Nephron progenitor cell (in vitro differentiated cells): ENCODE results near the gene TRAFD1.

Experiments
- DNase-seq: peaks from one replicate; pipeline ENCODE4 v3.0.0; 2021
- H3K27ac Mint-ChIP-seq: 2 replicates; pipeline ENCODE4 v1.8.0; 2021; ENCODE audit warnings: mild to moderate bottlenecking, moderate library complexity, mixed read lengths
- H3K27me3 Mint-ChIP-seq: 2 replicates; pipeline ENCODE4 v1.8.0; 2021; ENCODE audit warnings: mild to moderate bottlenecking, low read depth, mixed read lengths; ENCODE audit not compliant: poor library complexity
- H3K36me3 Mint-ChIP-seq: 2 replicates; pipeline ENCODE4 v1.8.0; 2021; ENCODE audit warnings: low read depth, mixed read lengths
- H3K4me1 Mint-ChIP-seq: 2 replicates; pipeline ENCODE4 v1.8.0; 2021; ENCODE audit warnings: mixed read lengths
- H3K4me3 Mint-ChIP-seq: 2 replicates; pipeline ENCODE4 v1.8.0; 2021; ENCODE audit warnings: mild to moderate bottlenecking, moderate library complexity, mixed read lengths
- H3K9me3 Mint-ChIP-seq: 2 replicates; pipeline ENCODE4 v1.8.0; 2021; ENCODE audit warnings: mild to moderate bottlenecking, moderate library complexity, mixed read lengths
- TF ChIP-seq, protein P1 (sequence below): fragments of 200-600 bp; sonication (generic); IDR thresholded peaks from 2 replicates; pipeline ENCODE4 v1.5.0; 2021; ENCODE audit warnings: antibody characterized with exemption

The TRAFD1 gene

DNA sequence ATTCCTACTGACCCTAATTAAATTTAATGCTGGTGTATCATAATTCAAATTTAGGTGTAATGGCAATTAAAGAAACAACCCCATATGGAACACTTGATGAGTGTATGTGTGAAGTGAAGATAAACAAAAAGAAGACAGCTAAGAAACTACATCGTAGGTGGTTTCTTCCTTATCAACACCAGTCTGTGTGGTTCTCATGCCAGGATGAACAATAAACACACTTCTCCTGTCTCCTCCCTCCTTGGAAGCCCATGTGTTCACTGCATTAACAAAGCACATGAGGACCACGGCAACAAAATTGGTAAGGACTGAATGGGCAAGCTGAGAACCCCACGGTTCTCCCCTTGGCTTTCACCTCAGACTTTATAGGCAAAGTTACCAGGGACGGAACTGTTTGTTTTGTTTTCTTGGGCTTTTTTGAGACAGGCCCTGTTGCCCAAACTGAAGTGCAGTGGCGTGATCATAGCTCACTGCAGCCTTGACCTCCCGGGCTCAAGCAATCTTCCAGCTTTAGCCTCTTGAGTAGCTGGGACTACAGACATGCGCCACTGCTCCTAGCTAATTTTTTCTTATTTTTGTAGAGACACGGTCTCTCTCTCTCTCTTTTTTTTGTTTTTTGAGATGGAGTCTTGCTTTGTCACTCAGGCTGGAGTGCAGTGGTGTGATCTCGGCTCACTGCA, 71.0 kb downstream of the TRAFD1 start:
- H3K36me3 Mint-ChIP-seq, result peaks cover 75% of the 10 kb centered on the region

DNA sequence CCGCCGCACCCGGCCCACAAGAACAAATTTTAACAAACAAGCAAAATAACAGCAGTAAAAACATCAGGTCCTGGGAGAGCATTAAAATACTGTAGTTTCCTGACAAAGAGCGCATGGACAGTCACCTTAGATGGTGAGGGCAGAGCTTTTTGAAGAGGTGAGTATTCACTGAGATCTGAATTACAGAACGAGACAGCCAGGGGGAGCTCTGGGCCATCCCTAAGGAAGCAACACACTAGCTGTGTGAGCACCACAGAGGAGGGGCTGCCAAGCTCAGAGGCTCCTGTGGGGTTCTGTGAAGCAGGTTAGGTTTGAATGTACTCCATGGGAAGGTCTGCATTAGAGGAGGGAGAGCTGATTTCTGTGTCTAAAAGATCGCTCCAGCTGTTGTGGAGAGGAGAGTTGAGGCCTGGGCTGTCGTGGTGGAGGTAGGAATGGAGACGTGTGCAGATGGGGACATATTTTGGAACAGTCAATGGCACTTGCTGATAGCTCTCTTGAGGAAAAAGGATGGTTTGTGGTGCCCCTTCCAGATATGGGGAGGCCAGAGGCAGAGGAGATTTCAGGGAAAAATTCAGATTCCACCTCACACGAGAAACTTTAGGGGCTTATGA, 72.9 kb downstream of the TRAFD1 start:
- no peaks in the 10 kb centered on the region for H3K27me3 Mint-ChIP-seq
- TF ChIP-seq, protein P1, sequence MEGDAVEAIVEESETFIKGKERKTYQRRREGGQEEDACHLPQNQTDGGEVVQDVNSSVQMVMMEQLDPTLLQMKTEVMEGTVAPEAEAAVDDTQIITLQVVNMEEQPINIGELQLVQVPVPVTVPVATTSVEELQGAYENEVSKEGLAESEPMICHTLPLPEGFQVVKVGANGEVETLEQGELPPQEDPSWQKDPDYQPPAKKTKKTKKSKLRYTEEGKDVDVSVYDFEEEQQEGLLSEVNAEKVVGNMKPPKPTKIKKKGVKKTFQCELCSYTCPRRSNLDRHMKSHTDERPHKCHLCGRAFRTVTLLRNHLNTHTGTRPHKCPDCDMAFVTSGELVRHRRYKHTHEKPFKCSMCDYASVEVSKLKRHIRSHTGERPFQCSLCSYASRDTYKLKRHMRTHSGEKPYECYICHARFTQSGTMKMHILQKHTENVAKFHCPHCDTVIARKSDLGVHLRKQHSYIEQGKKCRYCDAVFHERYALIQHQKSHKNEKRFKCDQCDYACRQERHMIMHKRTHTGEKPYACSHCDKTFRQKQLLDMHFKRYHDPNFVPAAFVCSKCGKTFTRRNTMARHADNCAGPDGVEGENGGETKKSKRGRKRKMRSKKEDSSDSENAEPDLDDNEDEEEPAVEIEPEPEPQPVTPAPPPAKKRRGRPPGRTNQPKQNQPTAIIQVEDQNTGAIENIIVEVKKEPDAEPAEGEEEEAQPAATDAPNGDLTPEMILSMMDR, result peak; percentile 59
- H3K27ac Mint-ChIP-seq, result no peak overlapping the region
- H3K4me1 Mint-ChIP-seq, result no peaks in the 10 kb centered on the region
- no peaks in the 10 kb centered on the region for H3K9me3 Mint-ChIP-seq
- peaks cover 71% of the 10 kb centered on the region for H3K36me3 Mint-ChIP-seq
- peak; percentile 60 for DNase-seq
- H3K4me3 Mint-ChIP-seq, result no peak overlapping the region

More for the DNA sequence above, 71.0 kb downstream of the TRAFD1 start:
- H3K27ac Mint-ChIP-seq, result no peak overlapping the region
- TF ChIP-seq, protein P1, result no peak
- no peak overlapping the region for H3K4me3 Mint-ChIP-seq
- H3K9me3 Mint-ChIP-seq, result no peaks in the 10 kb centered on the region
- no peak for DNase-seq
- no peaks in the 10 kb centered on the region for H3K4me1 Mint-ChIP-seq
- no peaks in the 10 kb centered on the region for H3K27me3 Mint-ChIP-seq

DNA sequence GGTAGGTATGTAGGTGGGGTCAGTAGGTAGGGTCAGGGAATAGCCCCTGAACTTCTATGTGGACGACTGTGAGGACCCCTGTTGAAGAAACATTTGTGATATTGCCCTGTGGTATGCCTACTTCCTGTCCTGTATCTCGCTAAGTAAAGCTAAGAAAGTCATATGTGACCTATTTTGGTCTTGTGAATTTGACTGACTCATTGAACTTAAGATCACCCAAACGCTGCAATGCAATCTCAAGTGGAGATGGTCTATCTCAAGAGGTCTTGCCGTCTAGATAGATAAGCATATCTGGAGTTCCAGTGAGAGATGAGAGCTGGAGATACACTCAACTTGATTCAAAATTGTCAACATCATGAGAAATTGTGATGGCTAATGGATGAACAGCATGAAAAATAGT, 73.8 kb downstream of the TRAFD1 start:
- H3K4me3 Mint-ChIP-seq, result no peak overlapping the region
- DNase-seq, result no peak
- no peaks in the 10 kb centered on the region for H3K4me1 Mint-ChIP-seq
- peaks cover 71% of the 10 kb centered on the region for H3K36me3 Mint-ChIP-seq
- TF ChIP-seq, protein P1, result no peak
- no peak overlapping the region for H3K27ac Mint-ChIP-seq
- H3K27me3 Mint-ChIP-seq, result no peaks in the 10 kb centered on the region
- H3K9me3 Mint-ChIP-seq, result no peaks in the 10 kb centered on the region
